ENCODE measurements around the gene KRT27. TPM values are rescaled to one million over a fixed set of nuclear protein-coding genes. Genes with fewer than 3 reads are reported as not detected.
"Not testable (repeated sequence)": the region's sequence is repeated elsewhere in the genome, so short reads cannot be mapped to it uniquely, and the experiment has no call there.

The KRT27 gene
- total RNA-seq, 2 donors from 2014 or later, result not detected

- H3K4me3 Mint-ChIP-seq, result no peak overlapping the region
- peaks cover 11 to 14% of the 10 kb centered on the region in 2 donors for H3K36me3 Mint-ChIP-seq (ENCODE audit: insufficient read depth in 2 of 2)
- peaks cover 26% of the 10 kb centered on the region for H3K27me3 Mint-ChIP-seq (ENCODE audit: low read depth)
- H3K4me1 Mint-ChIP-seq (ENCODE audit: low read depth), result no peaks in the 10 kb centered on the region
- peaks cover 15 to 16% of the 10 kb centered on the region in 2 donors for H3K9me3 Mint-ChIP-seq
- DNase-seq (no peak), ATAC-seq (replicated peaks in 1 of 2) (no peak)
- H3K27ac Mint-ChIP-seq, result no peak overlapping the region
Measured at GRCh38 chr17:40765657-40766056, 16.7 kb downstream of the KRT27 start.

- peaks cover 26% of the 10 kb centered on the region in 2 donors for H3K9me3 Mint-ChIP-seq
- no peak overlapping the region for H3K4me3 Mint-ChIP-seq
- DNase-seq (no peak), ATAC-seq (replicated peaks in 1 of 2) (no peak)
- H3K27ac Mint-ChIP-seq, result no peak overlapping the region
- H3K36me3 Mint-ChIP-seq (ENCODE audit: insufficient read depth in 2 of 2), result peaks cover 23 to 24% of the 10 kb centered on the region in 2 donors
- no peaks in the 10 kb centered on the region for H3K4me1 Mint-ChIP-seq (ENCODE audit: low read depth)
- H3K27me3 Mint-ChIP-seq (ENCODE audit: low read depth), result peaks cover 29% of the 10 kb centered on the region
Measured at GRCh38 chr17:40763752-40764151, 18.6 kb downstream of the KRT27 start.

GRCh38 chr17:40760105-40761016 is 22.0 kb downstream of the KRT27 start:
- DNase-seq (no peak), ATAC-seq (replicated peaks in 1 of 2) (no peak)
- peaks cover 46% of the 10 kb centered on the region for H3K27me3 Mint-ChIP-seq (ENCODE audit: low read depth)
- H3K36me3 Mint-ChIP-seq (ENCODE audit: insufficient read depth in 2 of 2), result peaks cover 23 to 26% of the 10 kb centered on the region in 2 donors
- H3K4me3 Mint-ChIP-seq, result no peak overlapping the region
- peaks cover 31 to 35% of the 10 kb centered on the region in 2 donors for H3K9me3 Mint-ChIP-seq
- no peak overlapping the region for H3K27ac Mint-ChIP-seq
- no peaks in the 10 kb centered on the region for H3K4me1 Mint-ChIP-seq (ENCODE audit: low read depth)

GRCh38 chr17:40755231-40755630 is 27.1 kb downstream of the KRT27 start, which contains the start of gene KRT25:
KRT25 (minus strand) TSS chr17:40755331; CDS start chr17:40755271, 60 bp downstream.
- H3K27ac Mint-ChIP-seq, result no peak within 1 kb of the TSS
- peaks cover 5 to 11% of the 10 kb centered on the region in 2 donors for H3K36me3 Mint-ChIP-seq (ENCODE audit: insufficient read depth in 2 of 2)
- no peak for ATAC-seq (replicated peaks in 1 of 2)
- H3K9me3 Mint-ChIP-seq, result peaks cover 11 to 15% of the 10 kb centered on the region in 2 donors
- DNase-seq, result no peak
- H3K4me3 Mint-ChIP-seq, result no peak within 1 kb of the TSS
- no peaks in the 10 kb centered on the region for H3K4me1 Mint-ChIP-seq (ENCODE audit: low read depth)
- H3K27me3 Mint-ChIP-seq (ENCODE audit: low read depth), result peaks cover 54% of the 10 kb centered on the region

GRCh38 chr17:40753804-40754203 is 28.5 kb downstream of the KRT27 start:
- DNase-seq (no peak), ATAC-seq (replicated peaks in 1 of 2) (no peak)
- Mint-ChIP-seq H3K27me3 (ENCODE audit: low read depth) (peaks cover 58% of the 10 kb centered on the region), H3K4me1 (ENCODE audit: low read depth) (no peaks in the 10 kb centered on the region), H3K9me3 (peaks cover 6 to 8% of the 10 kb centered on the region in 2 donors), H3K4me3 (no peak overlapping the region), H3K27ac (no peak overlapping the region), H3K36me3 (ENCODE audit: insufficient read depth in 2 of 2) (peaks cover 0 to 2% of the 10 kb centered on the region in 2 donors)

GRCh38 chr17:40751065-40751464 is 31.3 kb downstream of the KRT27 start:
- DNase-seq, result no peak
- Mint-ChIP-seq H3K36me3 (ENCODE audit: insufficient read depth in 2 of 2) (no peaks in the 10 kb centered on the region), H3K4me3 (no peak overlapping the region), H3K27me3 (ENCODE audit: low read depth) (peaks cover 63% of the 10 kb centered on the region), H3K27ac (no peak overlapping the region), H3K9me3 (no peaks in the 10 kb centered on the region), H3K4me1 (ENCODE audit: low read depth) (no peaks in the 10 kb centered on the region)
- no peak for ATAC-seq (replicated peaks in 1 of 2)

- Mint-ChIP-seq H3K4me1 (ENCODE audit: low read depth) (no peaks in the 10 kb centered on the region), H3K4me3 (no peak overlapping the region), H3K27me3 (ENCODE audit: low read depth) (peaks cover 64% of the 10 kb centered on the region), H3K36me3 (ENCODE audit: insufficient read depth in 2 of 2) (no peaks in the 10 kb centered on the region), H3K27ac (no peak overlapping the region), H3K9me3 (no peaks in the 10 kb centered on the region)
- DNase-seq (no peak), ATAC-seq (replicated peaks in 1 of 2) (no peak)
Measured at GRCh38 chr17:40750391-40750790, 32.0 kb downstream of the KRT27 start.

- not testable (repeated sequence) for H3K4me1 Mint-ChIP-seq (ENCODE audit: low read depth)
Measured at GRCh38 chr17:40748666-40749065, 33.7 kb downstream of the KRT27 start.

GRCh38 chr17:40738553-40738952 is 43.8 kb downstream of the KRT27 start:
- H3K9me3 Mint-ChIP-seq, result peaks cover 2 to 3% of the 10 kb centered on the region in 2 donors
- DNase-seq (no peak), ATAC-seq (replicated peaks in 1 of 2) (no peak)
- H3K36me3 Mint-ChIP-seq (ENCODE audit: insufficient read depth in 2 of 2), result peaks cover 3% of the 10 kb centered on the region in 2 donors
- H3K27ac Mint-ChIP-seq, result no peak overlapping the region
- no peak overlapping the region for H3K4me3 Mint-ChIP-seq
- peaks cover 50% of the 10 kb centered on the region for H3K27me3 Mint-ChIP-seq (ENCODE audit: low read depth)
- H3K4me1 Mint-ChIP-seq (ENCODE audit: low read depth), result no peaks in the 10 kb centered on the region

More at GRCh38 chr17:40748666-40749065, 33.7 kb downstream of the KRT27 start:
- ATAC-seq (replicated peaks in 1 of 2); H3K4me3 Mint-ChIP-seq; H3K27ac Mint-ChIP-seq; H3K9me3 Mint-ChIP-seq; H3K36me3 Mint-ChIP-seq (ENCODE audit: insufficient read depth in 2 of 2); DNase-seq: not testable (repeated sequence)
- H3K27me3 Mint-ChIP-seq (ENCODE audit: low read depth), result peaks cover 72% of the 10 kb centered on the region

- H3K4me3 Mint-ChIP-seq, result no peak overlapping the region
- no peaks in the 10 kb centered on the region for H3K36me3 Mint-ChIP-seq (ENCODE audit: insufficient read depth in 2 of 2)
- ATAC-seq (replicated peaks in 1 of 2) (no peak), DNase-seq (no peak)
- H3K27ac Mint-ChIP-seq, result no peak overlapping the region
- peaks cover 39% of the 10 kb centered on the region for H3K27me3 Mint-ChIP-seq (ENCODE audit: low read depth)
- H3K9me3 Mint-ChIP-seq, result no peaks in the 10 kb centered on the region
- no peaks in the 10 kb centered on the region for H3K4me1 Mint-ChIP-seq (ENCODE audit: low read depth)
Measured at GRCh38 chr17:40735016-40735415, 47.3 kb downstream of the KRT27 start.

- no peak overlapping the region for H3K4me3 Mint-ChIP-seq
- no peak for ATAC-seq (replicated peaks in 1 of 2)
- no peak for DNase-seq
- H3K27ac Mint-ChIP-seq, result no peak overlapping the region
- peaks cover 32% of the 10 kb centered on the region for H3K27me3 Mint-ChIP-seq (ENCODE audit: low read depth)
- no peaks in the 10 kb centered on the region for H3K9me3 Mint-ChIP-seq
- H3K4me1 Mint-ChIP-seq (ENCODE audit: low read depth), result no peaks in the 10 kb centered on the region
- H3K36me3 Mint-ChIP-seq (ENCODE audit: insufficient read depth in 2 of 2), result no peaks in the 10 kb centered on the region
Measured at GRCh38 chr17:40734018-40734417, 48.3 kb downstream of the KRT27 start.

- no peak for ATAC-seq (replicated peaks in 1 of 2)
- Mint-ChIP-seq H3K4me1 (ENCODE audit: low read depth) (no peaks in the 10 kb centered on the region), H3K9me3 (no peaks in the 10 kb centered on the region), H3K36me3 (ENCODE audit: insufficient read depth in 2 of 2) (no peaks in the 10 kb centered on the region), H3K4me3 (no peak overlapping the region), H3K27me3 (ENCODE audit: low read depth) (peaks cover 22% of the 10 kb centered on the region), H3K27ac (no peak overlapping the region)
- no peak for DNase-seq
Measured at GRCh38 chr17:40730970-40731369, 51.4 kb downstream of the KRT27 start.

- no peak overlapping the region for H3K27ac Mint-ChIP-seq
- H3K4me3 Mint-ChIP-seq, result no peak overlapping the region
- H3K36me3 Mint-ChIP-seq (ENCODE audit: insufficient read depth in 2 of 2), result no peaks in the 10 kb centered on the region
- ATAC-seq (replicated peaks in 1 of 2), result no peak
- peaks cover 0 to 1% of the 10 kb centered on the region in 2 donors for H3K9me3 Mint-ChIP-seq
- H3K4me1 Mint-ChIP-seq (ENCODE audit: low read depth), result no peaks in the 10 kb centered on the region
- DNase-seq, result no peak
- peaks cover 31% of the 10 kb centered on the region for H3K27me3 Mint-ChIP-seq (ENCODE audit: low read depth)
Measured at GRCh38 chr17:40727447-40728231, 54.7 kb downstream of the KRT27 start.
